Ishikawa (cell line): Measurements from ENCODE around the gene FOXN1.

ENCODE experiments used
- CEBPB ChIP-seq: IDR thresholded peaks from 2 replicates; pipeline ENCODE4 v1.6.1; 2012
- CREB1 ChIP-seq: IDR thresholded peaks from 2 replicates; pipeline ENCODE4 v1.6.1; 2012; ENCODE audit warnings: low read depth
- EGR1 ChIP-seq: IDR thresholded peaks from 2 replicates; pipeline ENCODE4 v1.6.1; 2012
- EP300 ChIP-seq: IDR thresholded peaks from 2 replicates; pipeline ENCODE4 v1.6.1; 2012; ENCODE audit warnings: borderline replicate concordance
- FOXM1 ChIP-seq: IDR thresholded peaks from 2 replicates; pipeline ENCODE4 v1.6.1; 2012; ENCODE audit warnings: low read depth, borderline replicate concordance
- RAD21 ChIP-seq: IDR thresholded peaks from 2 replicates; pipeline ENCODE4 v1.6.1; 2012; ENCODE audit warnings: low read depth
- TAF1 ChIP-seq: IDR thresholded peaks from 2 replicates; pipeline ENCODE4 v1.6.1; 2012; ENCODE audit warnings: low read depth, mild to moderate bottlenecking
- TCF12 ChIP-seq: IDR thresholded peaks from 2 replicates; pipeline ENCODE4 v1.6.1; 2012; ENCODE audit warnings: low read depth
- TEAD4 ChIP-seq: IDR thresholded peaks from 2 replicates; pipeline ENCODE4 v1.6.1; 2012
- YY1 ChIP-seq: IDR thresholded peaks from 2 replicates; pipeline ENCODE4 v1.6.1; 2012; ENCODE audit warnings: low read depth
- ZBTB7A ChIP-seq: IDR thresholded peaks from 2 replicates; pipeline ENCODE4 v1.6.1; 2012; ENCODE audit warnings: low read depth
- TF ChIP-seq, protein P1 (sequence below): IDR thresholded peaks from 2 replicates; pipeline ENCODE4 v1.6.1; 2012
- TF ChIP-seq, protein P2 (sequence below): IDR thresholded peaks from 2 replicates; pipeline ENCODE4 v1.6.1; 2012; ENCODE audit warnings: low read depth, mild to moderate bottlenecking
- TF ChIP-seq, protein P3 (sequence below): IDR thresholded peaks from 2 replicates; pipeline ENCODE4 v1.6.1; 2012

Gene FOXN1

DNA sequence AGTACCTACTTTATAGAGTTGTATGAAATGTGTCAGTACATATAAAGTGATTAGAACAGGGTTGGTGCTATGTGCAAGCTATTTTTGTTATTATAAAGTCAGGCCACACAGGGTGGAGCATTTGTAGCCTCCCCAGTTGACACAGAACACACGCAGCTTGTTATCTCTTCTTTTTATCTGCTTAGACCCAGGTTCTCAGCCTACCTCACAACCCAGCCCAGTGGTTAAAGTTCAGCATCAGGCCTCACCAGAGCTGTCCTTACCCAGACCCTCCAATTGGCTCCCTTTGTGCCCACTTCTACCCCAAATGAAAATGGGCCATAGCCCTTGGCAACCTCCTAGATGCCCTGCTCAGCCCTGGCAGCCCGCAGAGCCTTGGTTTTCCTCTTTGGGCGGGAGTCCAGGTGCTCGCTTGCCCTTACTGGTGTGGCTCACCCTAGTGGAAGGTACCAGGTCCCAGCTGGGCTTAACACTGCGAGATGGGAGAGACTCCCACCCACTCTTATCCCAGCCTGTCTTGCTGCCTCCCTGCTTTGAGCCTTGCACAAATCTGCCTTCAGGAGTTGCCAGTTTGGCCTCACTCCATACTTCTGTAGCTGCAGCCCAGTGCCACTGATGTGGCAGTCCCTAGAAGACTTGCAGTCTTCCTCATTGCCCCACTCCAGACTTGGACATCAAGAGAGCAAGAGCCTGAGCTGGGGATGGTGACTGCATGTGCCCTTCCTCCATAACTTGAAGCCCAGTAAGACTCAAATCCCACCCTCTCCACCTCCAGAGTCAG, 66.3 kb downstream of the FOXN1 start:
- TF ChIP-seq YY1 (no peak), ZBTB7A (no peak), EP300 (no peak), CEBPB (no peak), TCF12 (no peak), CREB1 (no peak), EGR1 (no peak), TEAD4 (no peak), FOXM1 (no peak)
- TF ChIP-seq, protein P1, sequence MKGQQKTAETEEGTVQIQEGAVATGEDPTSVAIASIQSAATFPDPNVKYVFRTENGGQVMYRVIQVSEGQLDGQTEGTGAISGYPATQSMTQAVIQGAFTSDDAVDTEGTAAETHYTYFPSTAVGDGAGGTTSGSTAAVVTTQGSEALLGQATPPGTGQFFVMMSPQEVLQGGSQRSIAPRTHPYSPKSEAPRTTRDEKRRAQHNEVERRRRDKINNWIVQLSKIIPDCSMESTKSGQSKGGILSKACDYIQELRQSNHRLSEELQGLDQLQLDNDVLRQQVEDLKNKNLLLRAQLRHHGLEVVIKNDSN = no peak
- TF ChIP-seq, protein P2, sequence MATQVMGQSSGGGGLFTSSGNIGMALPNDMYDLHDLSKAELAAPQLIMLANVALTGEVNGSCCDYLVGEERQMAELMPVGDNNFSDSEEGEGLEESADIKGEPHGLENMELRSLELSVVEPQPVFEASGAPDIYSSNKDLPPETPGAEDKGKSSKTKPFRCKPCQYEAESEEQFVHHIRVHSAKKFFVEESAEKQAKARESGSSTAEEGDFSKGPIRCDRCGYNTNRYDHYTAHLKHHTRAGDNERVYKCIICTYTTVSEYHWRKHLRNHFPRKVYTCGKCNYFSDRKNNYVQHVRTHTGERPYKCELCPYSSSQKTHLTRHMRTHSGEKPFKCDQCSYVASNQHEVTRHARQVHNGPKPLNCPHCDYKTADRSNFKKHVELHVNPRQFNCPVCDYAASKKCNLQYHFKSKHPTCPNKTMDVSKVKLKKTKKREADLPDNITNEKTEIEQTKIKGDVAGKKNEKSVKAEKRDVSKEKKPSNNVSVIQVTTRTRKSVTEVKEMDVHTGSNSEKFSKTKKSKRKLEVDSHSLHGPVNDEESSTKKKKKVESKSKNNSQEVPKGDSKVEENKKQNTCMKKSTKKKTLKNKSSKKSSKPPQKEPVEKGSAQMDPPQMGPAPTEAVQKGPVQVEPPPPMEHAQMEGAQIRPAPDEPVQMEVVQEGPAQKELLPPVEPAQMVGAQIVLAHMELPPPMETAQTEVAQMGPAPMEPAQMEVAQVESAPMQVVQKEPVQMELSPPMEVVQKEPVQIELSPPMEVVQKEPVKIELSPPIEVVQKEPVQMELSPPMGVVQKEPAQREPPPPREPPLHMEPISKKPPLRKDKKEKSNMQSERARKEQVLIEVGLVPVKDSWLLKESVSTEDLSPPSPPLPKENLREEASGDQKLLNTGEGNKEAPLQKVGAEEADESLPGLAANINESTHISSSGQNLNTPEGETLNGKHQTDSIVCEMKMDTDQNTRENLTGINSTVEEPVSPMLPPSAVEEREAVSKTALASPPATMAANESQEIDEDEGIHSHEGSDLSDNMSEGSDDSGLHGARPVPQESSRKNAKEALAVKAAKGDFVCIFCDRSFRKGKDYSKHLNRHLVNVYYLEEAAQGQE = no peak

DNA sequence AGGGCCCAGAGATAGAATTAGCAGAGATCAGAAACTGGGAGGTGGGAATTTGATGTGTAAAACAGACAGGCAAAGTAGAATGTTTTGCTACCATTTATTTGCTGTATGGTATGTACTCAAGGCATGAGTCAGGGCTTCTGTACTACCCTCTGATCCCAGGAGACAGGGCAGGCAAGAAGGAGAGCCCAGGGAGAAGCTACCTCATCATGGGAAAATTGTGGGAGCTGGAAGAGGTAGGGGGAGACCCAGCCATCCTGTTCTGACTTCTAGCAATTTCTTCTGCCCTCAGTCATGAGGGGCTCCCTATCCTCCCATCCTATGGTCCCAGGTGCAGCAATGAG, 66.9 kb downstream of the FOXN1 start:
- TF ChIP-seq, protein P1 = no peak
- TF ChIP-seq TAF1 = no peak
- no peak for TF ChIP-seq CREB1

DNA sequence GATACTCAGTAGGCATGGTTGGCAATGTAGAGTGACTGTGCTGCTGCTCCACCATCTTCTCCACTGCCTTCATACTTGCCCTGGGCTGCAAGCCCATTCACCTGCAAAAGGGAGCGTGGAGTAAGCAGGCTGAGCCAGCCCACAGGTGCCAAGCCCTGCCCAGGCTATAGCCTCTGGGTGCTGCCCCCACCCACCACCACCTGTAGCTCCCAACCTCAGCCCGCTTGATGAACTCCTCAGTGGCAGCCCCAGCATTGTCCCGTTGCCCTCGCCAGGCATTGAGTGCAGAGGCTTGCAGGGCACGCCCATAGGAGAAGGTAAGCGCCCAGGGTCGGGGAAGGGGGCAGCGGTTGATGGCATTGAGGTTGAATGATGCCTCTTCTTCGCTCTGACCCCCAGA, 67.4 kb downstream of the FOXN1 start:
- TF ChIP-seq TEAD4 = no peak

DNA sequence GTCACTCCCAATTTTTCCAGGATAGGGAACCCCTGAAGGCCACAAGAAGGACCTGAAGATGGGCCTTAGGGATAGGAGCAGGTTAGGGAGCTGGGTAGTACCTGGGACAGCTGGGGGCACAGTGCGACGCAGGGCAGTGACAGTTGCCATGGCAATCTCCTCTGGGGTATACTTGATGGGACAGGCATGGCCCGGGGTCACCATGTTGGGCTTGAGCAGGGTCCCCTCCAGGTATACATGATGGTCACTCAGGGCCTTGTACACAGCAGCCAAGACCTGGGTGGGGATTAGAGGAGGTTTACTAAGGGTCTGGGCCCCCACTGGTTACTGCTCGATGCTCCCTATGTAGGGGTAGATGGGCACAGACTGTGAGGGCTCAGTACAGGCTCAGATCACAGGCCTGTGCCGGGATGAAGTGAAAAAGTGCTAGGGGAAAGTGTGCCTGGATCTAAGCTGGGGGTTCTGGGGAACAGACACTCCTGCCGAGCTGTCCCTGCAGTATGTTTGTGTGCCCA, 67.9 kb downstream of the FOXN1 start:
- TF ChIP-seq RAD21 (no peak), TAF1 (no peak), EGR1 (no peak), TCF12 (no peak), CEBPB (no peak), YY1 (no peak), ZBTB7A (no peak), EP300 (no peak)
- TF ChIP-seq, protein P1 = no peak

DNA sequence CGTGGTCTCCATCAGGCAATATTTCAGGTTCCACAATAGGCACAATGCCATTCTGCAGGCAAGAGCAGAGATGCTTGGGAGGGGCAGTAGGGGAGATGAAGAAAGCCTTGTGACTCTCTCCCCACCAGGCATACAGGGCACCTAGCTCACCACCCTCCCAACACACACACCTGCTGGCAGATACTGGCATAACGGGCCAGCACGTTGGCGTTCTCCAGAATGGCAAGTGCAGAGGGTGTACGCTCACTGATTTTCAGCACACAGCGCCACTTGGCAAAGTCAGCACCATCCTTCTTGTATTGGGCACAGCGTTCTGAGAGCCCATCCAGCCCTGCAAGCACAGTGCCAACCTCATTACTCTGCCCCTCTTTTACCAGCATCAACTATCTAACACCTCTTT, 68.4 kb downstream of the FOXN1 start:
- TF ChIP-seq EGR1 = no peak
- no peak for TF ChIP-seq CEBPB
- no peak for TF ChIP-seq TEAD4
- TF ChIP-seq TCF12 = no peak

DNA sequence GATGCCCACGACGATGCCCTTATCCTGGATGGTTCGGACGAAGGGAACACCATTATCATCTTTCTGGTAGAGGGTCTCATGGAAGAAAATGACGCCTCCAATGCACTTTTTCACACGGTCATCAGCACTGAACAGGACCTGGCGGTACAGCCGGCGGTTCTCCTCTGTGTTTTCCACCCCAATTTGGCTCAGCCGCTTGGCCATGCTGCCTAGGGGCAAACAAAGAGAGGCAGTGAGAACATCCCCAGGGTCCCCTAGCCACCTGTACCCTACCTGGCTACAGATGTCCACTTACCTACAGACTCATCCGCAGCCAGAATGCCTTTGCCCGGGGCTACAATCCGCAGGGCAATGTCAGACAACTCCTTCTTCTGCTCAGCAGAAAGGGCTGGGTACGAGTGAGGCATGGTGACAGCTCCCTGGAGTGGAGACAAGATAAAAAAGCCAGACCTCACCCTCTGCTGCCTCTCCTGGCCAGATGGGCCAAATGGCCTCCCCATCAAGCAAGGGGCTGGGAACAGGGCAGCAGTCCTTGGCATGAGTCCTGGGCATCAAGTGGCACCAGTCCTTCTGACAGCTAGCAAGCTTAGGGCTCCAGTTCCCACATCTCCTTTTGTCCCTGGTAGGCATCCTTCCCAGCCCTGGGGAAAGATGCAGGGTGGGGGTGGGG, 69.1 kb downstream of the FOXN1 start:
- TF ChIP-seq CEBPB (no peak), FOXM1 (no peak), ZBTB7A (no peak), EGR1 (no peak), TEAD4 (no peak), YY1 (no peak), TCF12 (no peak), RAD21 (no peak)
- TF ChIP-seq, protein P3, sequence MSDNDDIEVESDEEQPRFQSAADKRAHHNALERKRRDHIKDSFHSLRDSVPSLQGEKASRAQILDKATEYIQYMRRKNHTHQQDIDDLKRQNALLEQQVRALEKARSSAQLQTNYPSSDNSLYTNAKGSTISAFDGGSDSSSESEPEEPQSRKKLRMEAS = no peak
- TF ChIP-seq, protein P2 = no peak
